ENCODE results near the gene CSMD2. TPM values are rescaled to one million over a fixed set of nuclear protein-coding genes. Genes with fewer than 3 reads are reported as not detected.

CSMD2 gene
- total and polyA plus RNA-seq, 4 donors: 0.25 to 2.4 (median 1.7) TPM

- ATAC-seq (ENCODE audit: low FRiP score): no peak
These were observed 20.3 kb downstream of the CSMD2 start for GRCh38 chr1:34144766-34145165.

GRCh38 chr1:34143975-34144374, 21.1 kb downstream of the CSMD2 start:
- WGBS, 2 donors: 85 to 89% methylated on average over 2 of the region's 2 CpGs
- no peaks in the 10 kb centered on the region for H3K27me3 ChIP-seq (ENCODE audit: control insufficient read depth in 1 of 2, insufficient read depth in 2 of 2, low read length in 1 of 2)
- H3K36me3 ChIP-seq (ENCODE audit: control insufficient read depth in 1 of 2, insufficient read depth in 2 of 2, low read length in 1 of 2): no peaks in the 10 kb centered on the region
- H3K4me1 ChIP-seq (ENCODE audit: control insufficient read depth in 1 of 2, insufficient read depth in 2 of 2, low read length in 2 of 2): peaks cover 0 to 1% of the 10 kb centered on the region in 2 donors
- no peak overlapping the region for H3K4me3 ChIP-seq (ENCODE audit: low read length in 2 of 2)
- no peak for ATAC-seq (ENCODE audit: low FRiP score)
- DNase-seq: no peak
- intact Hi-C loops (cut with DNase I): no loop called here
- no peak overlapping the region for H3K27ac ChIP-seq (ENCODE audit: low read depth in 1 of 2, low read length in 2 of 2)
- no peaks in the 10 kb centered on the region for H3K9me3 ChIP-seq (ENCODE audit: control insufficient read depth, low read length)

More at GRCh38 chr1:34144766-34145165, 20.3 kb downstream of the CSMD2 start:
- Histone ChIP-seq H3K27me3 (ENCODE audit: control insufficient read depth in 1 of 2, insufficient read depth in 2 of 2, low read length in 1 of 2) (no peaks in the 10 kb centered on the region), H3K27ac (ENCODE audit: low read depth in 1 of 2, low read length in 2 of 2) (no peak overlapping the region), H3K9me3 (ENCODE audit: control insufficient read depth, low read length) (no peaks in the 10 kb centered on the region), H3K36me3 (ENCODE audit: control insufficient read depth in 1 of 2, insufficient read depth in 2 of 2, low read length in 1 of 2) (no peaks in the 10 kb centered on the region), H3K4me3 (ENCODE audit: low read length in 2 of 2) (no peak overlapping the region), H3K4me1 (ENCODE audit: control insufficient read depth in 1 of 2, insufficient read depth in 2 of 2, low read length in 2 of 2) (no peaks in the 10 kb centered on the region)
- intact Hi-C loops (cut with DNase I): no loop called here
- DNase-seq: no peak
- WGBS, 2 donors: 76 to 78% methylated on average over 6 of the region's 6 CpGs

- Histone ChIP-seq H3K9me3 (ENCODE audit: control insufficient read depth, low read length) (no peaks in the 10 kb centered on the region), H3K4me1 (ENCODE audit: control insufficient read depth in 1 of 2, insufficient read depth in 2 of 2, low read length in 2 of 2) (peaks cover 0 to 1% of the 10 kb centered on the region in 2 donors), H3K36me3 (ENCODE audit: control insufficient read depth in 1 of 2, insufficient read depth in 2 of 2, low read length in 1 of 2) (no peaks in the 10 kb centered on the region), H3K4me3 (ENCODE audit: low read length in 2 of 2) (no peak overlapping the region), H3K27ac (ENCODE audit: low read depth in 1 of 2, low read length in 2 of 2) (no peak overlapping the region), H3K27me3 (ENCODE audit: control insufficient read depth in 1 of 2, insufficient read depth in 2 of 2, low read length in 1 of 2) (no peaks in the 10 kb centered on the region)
- 59 to 62% methylated on average over 6 to 7 of the region's 7 CpGs for WGBS, 2 donors
- DNase-seq (no peak), ATAC-seq (ENCODE audit: low FRiP score) (no peak)
- intact Hi-C loops (cut with DNase I): no loop called here
These were observed 24.9 kb downstream of the CSMD2 start for GRCh38 chr1:34140011-34140676.

DNA sequence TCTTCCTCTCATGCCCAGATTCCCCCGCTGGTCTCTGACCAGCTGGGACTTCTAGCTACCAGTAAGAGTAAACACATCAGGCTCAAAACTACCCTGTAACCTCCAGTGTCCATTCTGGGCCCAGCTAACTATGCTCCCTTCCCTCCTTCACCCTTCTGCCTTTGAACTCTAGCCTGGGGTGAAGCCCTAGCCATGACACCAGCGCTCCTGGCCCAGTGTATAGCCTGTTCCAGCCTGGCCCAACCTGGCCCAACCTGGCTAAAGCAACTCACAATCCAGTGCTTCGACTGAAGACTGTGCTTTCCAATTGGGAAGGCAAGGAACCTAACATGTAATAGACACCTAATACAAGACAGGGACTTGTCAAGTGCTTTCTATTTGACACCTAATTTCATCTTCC, 27.6 kb downstream of the CSMD2 start:
- Histone ChIP-seq H3K9me3 (ENCODE audit: control insufficient read depth, low read length) (no peaks in the 10 kb centered on the region), H3K27me3 (ENCODE audit: control insufficient read depth in 1 of 2, insufficient read depth in 2 of 2, low read length in 1 of 2) (no peaks in the 10 kb centered on the region), H3K36me3 (ENCODE audit: control insufficient read depth in 1 of 2, insufficient read depth in 2 of 2, low read length in 1 of 2) (no peaks in the 10 kb centered on the region), H3K27ac (ENCODE audit: low read depth in 1 of 2, low read length in 2 of 2) (no peak overlapping the region), H3K4me1 (ENCODE audit: control insufficient read depth in 1 of 2, insufficient read depth in 2 of 2, low read length in 2 of 2) (peaks cover 0 to 1% of the 10 kb centered on the region in 2 donors), H3K4me3 (ENCODE audit: low read length in 2 of 2) (no peak overlapping the region)
- WGBS, 2 donors: 70 to 76% methylated on average over 3 of the region's 3 CpGs
- intact Hi-C loops (cut with DNase I): no loop called here
- ATAC-seq (ENCODE audit: low FRiP score): no peak
- DNase-seq: no peak

DNA sequence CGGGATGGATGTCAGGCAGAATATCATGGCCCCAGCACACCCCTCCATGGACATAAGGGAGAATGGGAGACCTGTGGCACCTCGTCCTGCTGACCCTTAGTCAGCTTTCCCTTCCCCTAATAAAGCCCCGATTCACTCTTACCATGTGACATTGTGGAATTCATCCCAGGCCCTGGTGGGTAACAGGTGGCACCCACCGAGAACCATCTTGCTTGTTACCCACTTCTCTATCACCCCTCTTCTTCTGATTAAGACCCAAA, 32.9 kb downstream of the CSMD2 start:
- ATAC-seq (ENCODE audit: low FRiP score): no peak

GRCh38 chr1:34131396-34132160, 33.5 kb downstream of the CSMD2 start:
- Histone ChIP-seq H3K9me3 (ENCODE audit: control insufficient read depth, low read length) (no peaks in the 10 kb centered on the region), H3K27me3 (ENCODE audit: control insufficient read depth in 1 of 2, insufficient read depth in 2 of 2, low read length in 1 of 2) (no peaks in the 10 kb centered on the region), H3K4me3 (ENCODE audit: low read length in 2 of 2) (no peak overlapping the region), H3K4me1 (ENCODE audit: control insufficient read depth in 1 of 2, insufficient read depth in 2 of 2, low read length in 2 of 2) (no peaks in the 10 kb centered on the region), H3K27ac (ENCODE audit: low read depth in 1 of 2, low read length in 2 of 2) (no peak overlapping the region), H3K36me3 (ENCODE audit: control insufficient read depth in 1 of 2, insufficient read depth in 2 of 2, low read length in 1 of 2) (no peaks in the 10 kb centered on the region)
- 92 to 93% methylated on average over 3 of the region's 3 CpGs for whole genome bisulfite sequencing, 2 donors
- DNase-seq: no peak
- intact Hi-C loops (cut with DNase I): no loop called here
- no peak for ATAC-seq (ENCODE audit: low FRiP score)

More for the DNA sequence above, 32.9 kb downstream of the CSMD2 start:
- H3K36me3 ChIP-seq (ENCODE audit: control insufficient read depth in 1 of 2, insufficient read depth in 2 of 2, low read length in 1 of 2): no peaks in the 10 kb centered on the region
- intact Hi-C loops (cut with DNase I): no loop called here
- no peak overlapping the region for H3K4me3 ChIP-seq (ENCODE audit: low read length in 2 of 2)
- H3K27me3 ChIP-seq (ENCODE audit: control insufficient read depth in 1 of 2, insufficient read depth in 2 of 2, low read length in 1 of 2): no peaks in the 10 kb centered on the region
- WGBS, 2 donors: 78 to 84% methylated on average over 4 of the region's 4 CpGs
- no peak overlapping the region for H3K27ac ChIP-seq (ENCODE audit: low read depth in 1 of 2, low read length in 2 of 2)
- DNase-seq: no peak
- no peaks in the 10 kb centered on the region for H3K9me3 ChIP-seq (ENCODE audit: control insufficient read depth, low read length)
- no peaks in the 10 kb centered on the region for H3K4me1 ChIP-seq (ENCODE audit: control insufficient read depth in 1 of 2, insufficient read depth in 2 of 2, low read length in 2 of 2)

- no peak overlapping the region for H3K4me3 ChIP-seq (ENCODE audit: low read length in 2 of 2)
- no peaks in the 10 kb centered on the region for H3K27me3 ChIP-seq (ENCODE audit: control insufficient read depth in 1 of 2, insufficient read depth in 2 of 2, low read length in 1 of 2)
- no peaks in the 10 kb centered on the region for H3K36me3 ChIP-seq (ENCODE audit: control insufficient read depth in 1 of 2, insufficient read depth in 2 of 2, low read length in 1 of 2)
- intact Hi-C loops (cut with DNase I): no loop called here
- H3K27ac ChIP-seq (ENCODE audit: low read depth in 1 of 2, low read length in 2 of 2): no peak overlapping the region
- ATAC-seq (ENCODE audit: low FRiP score): no peak
- H3K9me3 ChIP-seq (ENCODE audit: control insufficient read depth, low read length): no peaks in the 10 kb centered on the region
- WGBS, 2 donors: 82 to 91% methylated on average over 5 of the region's 5 CpGs
- DNase-seq: no peak
- no peaks in the 10 kb centered on the region for H3K4me1 ChIP-seq (ENCODE audit: control insufficient read depth in 1 of 2, insufficient read depth in 2 of 2, low read length in 2 of 2)
These were observed 34.7 kb downstream of the CSMD2 start for GRCh38 chr1:34130306-34130705.

DNA sequence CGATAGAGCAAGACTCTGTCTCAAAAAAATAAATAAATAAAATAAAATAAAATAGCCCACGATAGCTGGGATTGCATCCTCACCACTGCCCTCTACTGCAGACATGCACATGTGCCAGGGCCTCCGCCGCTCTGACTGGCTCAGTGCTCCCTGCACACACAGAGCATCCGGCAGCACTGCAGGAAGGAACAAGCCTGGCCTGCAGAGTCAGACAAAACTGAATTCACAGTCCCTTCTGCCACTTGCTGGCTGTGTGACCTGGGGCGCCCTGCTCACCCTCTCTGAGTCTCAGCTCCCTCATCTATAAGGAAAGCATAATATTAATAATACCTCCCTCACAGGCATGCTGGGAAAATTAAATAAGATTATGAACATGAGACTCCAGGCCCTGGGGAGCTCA, 35.4 kb downstream of the CSMD2 start:
- intact Hi-C loops (cut with DNase I): no loop called here
- 76 to 77% methylated on average over 6 of the region's 6 CpGs for WGBS, 2 donors
- H3K4me3 ChIP-seq (ENCODE audit: low read length in 2 of 2): no peak overlapping the region
- DNase-seq (no peak), ATAC-seq (ENCODE audit: low FRiP score) (no peak)
- H3K36me3 ChIP-seq (ENCODE audit: control insufficient read depth in 1 of 2, insufficient read depth in 2 of 2, low read length in 1 of 2): no peaks in the 10 kb centered on the region
- H3K9me3 ChIP-seq (ENCODE audit: control insufficient read depth, low read length): no peaks in the 10 kb centered on the region
- no peaks in the 10 kb centered on the region for H3K27me3 ChIP-seq (ENCODE audit: control insufficient read depth in 1 of 2, insufficient read depth in 2 of 2, low read length in 1 of 2)
- no peaks in the 10 kb centered on the region for H3K4me1 ChIP-seq (ENCODE audit: control insufficient read depth in 1 of 2, insufficient read depth in 2 of 2, low read length in 2 of 2)
- no peak overlapping the region for H3K27ac ChIP-seq (ENCODE audit: low read depth in 1 of 2, low read length in 2 of 2)
